ENCODE measurements around the gene SLC7A1.

SLC7A1 gene

GRCh38 chr13:29508876-29509252, 86.6 kb downstream of the SLC7A1 start:
- 80% methylated on average over 4 of the region's 4 CpGs for WGBS
- Histone ChIP-seq H3K9ac (ENCODE audit: low read depth, low read length) (no peak overlapping the region), H3K36me3 (ENCODE audit: insufficient read depth, low read length) (peaks cover 30% of the 10 kb centered on the region), H3K4me1 (ENCODE audit: insufficient read depth, low read length) (no peaks in the 10 kb centered on the region), H3K27me3 (ENCODE audit: insufficient read depth, low read length) (no peaks in the 10 kb centered on the region), H3K9me3 (ENCODE audit: insufficient read depth, low read depth, low read length) (no peaks in the 10 kb centered on the region), H3K27ac (ENCODE audit: low read depth, low read length) (no peak overlapping the region), H3K4me3 (ENCODE audit: low read length) (no peak overlapping the region)

GRCh38 chr13:29508130-29508875, 87.2 kb downstream of the SLC7A1 start:
- no peaks in the 10 kb centered on the region for H3K9me3 ChIP-seq (ENCODE audit: insufficient read depth, low read depth, low read length)
- H3K27me3 ChIP-seq (ENCODE audit: insufficient read depth, low read length): no peaks in the 10 kb centered on the region
- WGBS: 63% methylated on average over 16 of the region's 16 CpGs
- 0 out of 2 replicates have a peak, but pooled peaks cover 2% of the 10 kb centered on the region for H3K4me1 ChIP-seq (ENCODE audit: insufficient read depth, low read length)
- no peak overlapping the region for H3K9ac ChIP-seq (ENCODE audit: low read depth, low read length)
- no peak overlapping the region for H3K27ac ChIP-seq (ENCODE audit: low read depth, low read length)
- H3K4me3 ChIP-seq (ENCODE audit: low read length): no peak overlapping the region
- peaks cover 24% of the 10 kb centered on the region for H3K36me3 ChIP-seq (ENCODE audit: insufficient read depth, low read length)

- Histone ChIP-seq H3K9ac (ENCODE audit: low read depth, low read length) (no peak overlapping the region), H3K4me1 (ENCODE audit: insufficient read depth, low read length) (0 out of 2 replicates have a peak, but pooled peaks cover 4% of the 10 kb centered on the region), H3K4me3 (ENCODE audit: low read length) (no peak overlapping the region), H3K36me3 (ENCODE audit: insufficient read depth, low read length) (peaks cover 15% of the 10 kb centered on the region; the same call in 1 of the 2 replicates), H3K27ac (ENCODE audit: low read depth, low read length) (no peak overlapping the region), H3K27me3 (ENCODE audit: insufficient read depth, low read length) (peaks cover 3% of the 10 kb centered on the region; the same call in 1 of the 2 replicates), H3K9me3 (ENCODE audit: insufficient read depth, low read depth, low read length) (no peaks in the 10 kb centered on the region)
- WGBS: 88% methylated on average over 14 of the region's 14 CpGs
Measured at GRCh38 chr13:29507356-29507755, 88.1 kb downstream of the SLC7A1 start.

GRCh38 chr13:29505950-29506349, 89.5 kb downstream of the SLC7A1 start:
- 90% methylated on average over 10 of the region's 10 CpGs for WGBS
- no peak overlapping the region for H3K4me3 ChIP-seq (ENCODE audit: low read length)

GRCh38 chr13:29505511-29505910, 90.0 kb downstream of the SLC7A1 start:
- 87% methylated on average over 17 of the region's 17 CpGs for WGBS
- Histone ChIP-seq H3K9me3 (ENCODE audit: insufficient read depth, low read depth, low read length) (no peaks in the 10 kb centered on the region), H3K9ac (ENCODE audit: low read depth, low read length) (no peak overlapping the region), H3K4me3 (ENCODE audit: low read length) (no peak overlapping the region), H3K27ac (ENCODE audit: low read depth, low read length) (no peak overlapping the region), H3K27me3 (ENCODE audit: insufficient read depth, low read length) (peaks cover 3% of the 10 kb centered on the region; the same call in 1 of the 2 replicates), H3K4me1 (ENCODE audit: insufficient read depth, low read length) (0 out of 2 replicates have a peak, but pooled peaks cover 4% of the 10 kb centered on the region), H3K36me3 (ENCODE audit: insufficient read depth, low read length) (0 out of 2 replicates have a peak, but pooled peaks cover 5% of the 10 kb centered on the region)

More at GRCh38 chr13:29505950-29506349, 89.5 kb downstream of the SLC7A1 start:
- Histone ChIP-seq H3K9me3 (ENCODE audit: insufficient read depth, low read depth, low read length) (no peaks in the 10 kb centered on the region), H3K36me3 (ENCODE audit: insufficient read depth, low read length) (0 out of 2 replicates have a peak, but pooled peaks cover 5% of the 10 kb centered on the region), H3K9ac (ENCODE audit: low read depth, low read length) (no peak overlapping the region), H3K27ac (ENCODE audit: low read depth, low read length) (no peak overlapping the region), H3K4me1 (ENCODE audit: insufficient read depth, low read length) (0 out of 2 replicates have a peak, but pooled peaks cover 4% of the 10 kb centered on the region), H3K27me3 (ENCODE audit: insufficient read depth, low read length) (peaks cover 3% of the 10 kb centered on the region; the same call in 1 of the 2 replicates)

- 0 out of 2 replicates have a peak, but pooled peaks cover 4% of the 10 kb centered on the region for H3K4me1 ChIP-seq (ENCODE audit: insufficient read depth, low read length)
Measured at GRCh38 chr13:29504691-29505090, 90.8 kb downstream of the SLC7A1 start.

GRCh38 chr13:29503041-29503837, 92.2 kb downstream of the SLC7A1 start:
- Histone ChIP-seq H3K9me3 (ENCODE audit: insufficient read depth, low read depth, low read length) (no peaks in the 10 kb centered on the region), H3K27me3 (ENCODE audit: insufficient read depth, low read length) (peaks cover 3% of the 10 kb centered on the region; the same call in 1 of the 2 replicates), H3K36me3 (ENCODE audit: insufficient read depth, low read length) (no peaks in the 10 kb centered on the region), H3K4me1 (ENCODE audit: insufficient read depth, low read length) (0 out of 2 replicates have a peak, but pooled peaks cover 4% of the 10 kb centered on the region), H3K9ac (ENCODE audit: low read depth, low read length) (peak overlapping the region; percentile 5; the same call in 1 of the 2 replicates), H3K4me3 (ENCODE audit: low read length) (peak overlapping the region; percentile 45), H3K27ac (ENCODE audit: low read depth, low read length) (no peak overlapping the region)
- WGBS: 45% methylated on average over 31 of the region's 32 CpGs

More at GRCh38 chr13:29504691-29505090, 90.8 kb downstream of the SLC7A1 start:
- Histone ChIP-seq H3K27ac (ENCODE audit: low read depth, low read length) (no peak overlapping the region), H3K36me3 (ENCODE audit: insufficient read depth, low read length) (no peaks in the 10 kb centered on the region), H3K27me3 (ENCODE audit: insufficient read depth, low read length) (peaks cover 3% of the 10 kb centered on the region; the same call in 1 of the 2 replicates), H3K9ac (ENCODE audit: low read depth, low read length) (no peak overlapping the region), H3K9me3 (ENCODE audit: insufficient read depth, low read depth, low read length) (no peaks in the 10 kb centered on the region), H3K4me3 (ENCODE audit: low read length) (no peak overlapping the region)
- 95% methylated on average over 15 of the region's 15 CpGs for WGBS

- Histone ChIP-seq H3K36me3 (ENCODE audit: insufficient read depth, low read length) (no peaks in the 10 kb centered on the region), H3K4me3 (ENCODE audit: low read length) (peak overlapping the region; percentile 45), H3K4me1 (ENCODE audit: insufficient read depth, low read length) (0 out of 2 replicates have a peak, but pooled peaks cover 4% of the 10 kb centered on the region), H3K9me3 (ENCODE audit: insufficient read depth, low read depth, low read length) (no peaks in the 10 kb centered on the region), H3K27me3 (ENCODE audit: insufficient read depth, low read length) (peaks cover 3% of the 10 kb centered on the region; the same call in 1 of the 2 replicates), H3K9ac (ENCODE audit: low read depth, low read length) (peak overlapping the region; percentile 5; the same call in 1 of the 2 replicates), H3K27ac (ENCODE audit: low read depth, low read length) (no peak overlapping the region)
- whole genome bisulfite sequencing: 91% methylated on average over 12 of the region's 13 CpGs
Measured at GRCh38 chr13:29502391-29503008, 93.0 kb downstream of the SLC7A1 start.

GRCh38 chr13:29501674-29502073, 93.8 kb downstream of the SLC7A1 start:
- whole genome bisulfite sequencing: 88% methylated on average over 4 of the region's 4 CpGs
- H3K36me3 ChIP-seq (ENCODE audit: insufficient read depth, low read length): no peaks in the 10 kb centered on the region
- H3K27me3 ChIP-seq (ENCODE audit: insufficient read depth, low read length): peaks cover 3% of the 10 kb centered on the region; the same call in 1 of the 2 replicates
- no peak overlapping the region for H3K27ac ChIP-seq (ENCODE audit: low read depth, low read length)
- H3K9ac ChIP-seq (ENCODE audit: low read depth, low read length): no peak overlapping the region
- H3K4me3 ChIP-seq (ENCODE audit: low read length): no peak overlapping the region
- H3K9me3 ChIP-seq (ENCODE audit: insufficient read depth, low read depth, low read length): no peaks in the 10 kb centered on the region
- H3K4me1 ChIP-seq (ENCODE audit: insufficient read depth, low read length): peaks cover 4% of the 10 kb centered on the region; the same call in 1 of the 2 replicates

GRCh38 chr13:29500386-29500785, 95.1 kb downstream of the SLC7A1 start:
- Histone ChIP-seq H3K4me3 (ENCODE audit: low read length) (no peak overlapping the region), H3K36me3 (ENCODE audit: insufficient read depth, low read length) (no peaks in the 10 kb centered on the region), H3K27me3 (ENCODE audit: insufficient read depth, low read length) (peaks cover 3% of the 10 kb centered on the region; the same call in 1 of the 2 replicates), H3K9ac (ENCODE audit: low read depth, low read length) (no peak overlapping the region), H3K9me3 (ENCODE audit: insufficient read depth, low read depth, low read length) (no peaks in the 10 kb centered on the region), H3K27ac (ENCODE audit: low read depth, low read length) (no peak overlapping the region), H3K4me1 (ENCODE audit: insufficient read depth, low read length) (peaks cover 4% of the 10 kb centered on the region; the same call in 1 of the 2 replicates)
- 97% methylated on average over 7 of the region's 7 CpGs for WGBS

All from HUES64 (cell line).